H9 (cell line): ENCODE data around the gene INSRR. TPM values are rescaled to one million over a fixed set of nuclear protein-coding genes. Genes with fewer than 3 reads are reported as not detected.

Source experiments
- DNase-seq: peaks from one replicate; pipeline ENCODE4 v3.0.0-alpha.2; 2017
- H2AFZ ChIP-seq: one replicate; pipeline ENCODE4 v1.6.1; 2013; ENCODE audit warnings: mild to moderate bottlenecking, low read length, control low read depth, moderate library complexity
- H2AK5ac ChIP-seq: 2 replicates; pipeline ENCODE4 v1.6.1; 2013; ENCODE audit warnings: low read length, control low read depth, mixed read lengths; ENCODE audit not compliant: insufficient read length
- H2BK120ac ChIP-seq: one replicate; pipeline ENCODE4 v1.6.1; 2013; ENCODE audit warnings: low read depth, mild to moderate bottlenecking, low read length, control low read depth, inconsistent platforms; ENCODE audit not compliant: poor library complexity, severe bottlenecking
- H2BK12ac ChIP-seq: 2 replicates; pipeline ENCODE4 v1.6.1; 2013; ENCODE audit warnings: low read length, control low read depth, mixed read lengths, low read depth; ENCODE audit not compliant: insufficient read length
- H2BK15ac ChIP-seq: 2 replicates; pipeline ENCODE4 v1.6.1; 2013; ENCODE audit warnings: low read depth, low read length, control low read depth
- H2BK20ac ChIP-seq: one replicate; pipeline ENCODE4 v1.6.1; 2013; ENCODE audit warnings: low read depth, mild to moderate bottlenecking, low read length, control low read depth, inconsistent platforms; ENCODE audit not compliant: poor library complexity, severe bottlenecking
- H2BK5ac ChIP-seq: 2 replicates; pipeline ENCODE4 v1.6.1; 2013; ENCODE audit warnings: low read length, control low read depth, mixed read lengths; ENCODE audit not compliant: insufficient read length
- H3K14ac ChIP-seq: 2 replicates; pipeline ENCODE4 v1.6.1; 2013; ENCODE audit warnings: low read length, control low read depth; ENCODE audit not compliant: insufficient read depth
- H3K18ac ChIP-seq: 2 replicates; pipeline ENCODE4 v1.6.1; 2013; ENCODE audit warnings: low read depth, mild to moderate bottlenecking, mixed read lengths, low read length, control low read depth; ENCODE audit not compliant: insufficient read length
- H3K23ac ChIP-seq: 2 replicates; pipeline ENCODE4 v1.6.1; 2013; ENCODE audit warnings: low read length, control low read depth, mixed read lengths, low read depth; ENCODE audit not compliant: insufficient read length
- H3K23me2 ChIP-seq: 2 replicates; pipeline ENCODE4 v1.6.1; 2013; ENCODE audit warnings: low read depth, mild to moderate bottlenecking, mixed read lengths, low read length, control low read depth; ENCODE audit not compliant: insufficient read length, poor library complexity, severe bottlenecking
- H3K27ac ChIP-seq: 2 replicates; pipeline ENCODE4 v1.5.1; 2013; ENCODE audit warnings: low read length, control low read depth, mixed read lengths, low read depth; ENCODE audit not compliant: insufficient read length
- H3K27me3 ChIP-seq: 2 replicates; pipeline ENCODE4 v1.6.1; 2013; ENCODE audit warnings: low read length, control low read depth, inconsistent platforms; ENCODE audit not compliant: insufficient read depth
- H3K4ac ChIP-seq: 2 replicates; pipeline ENCODE4 v1.6.1; 2013; ENCODE audit warnings: low read depth, mild to moderate bottlenecking, control low read depth, inconsistent platforms, low read length, moderate library complexity
- H3K4me1 ChIP-seq: 2 replicates; pipeline ENCODE4 v1.6.1; 2013; ENCODE audit warnings: low read length, control low read depth, inconsistent platforms; ENCODE audit not compliant: insufficient read depth
- H3K4me2 ChIP-seq: 2 replicates; pipeline ENCODE4 v1.6.1; 2013; ENCODE audit warnings: low read length, control low read depth, mixed read lengths; ENCODE audit not compliant: insufficient read length, insufficient read depth
- H3K56ac ChIP-seq: 2 replicates; pipeline ENCODE4 v1.6.1; 2013; ENCODE audit warnings: low read depth, mild to moderate bottlenecking, mixed read lengths, low read length, control low read depth; ENCODE audit not compliant: insufficient read length
- H3K79me1 ChIP-seq: 2 replicates; pipeline ENCODE4 v1.6.1; 2013; ENCODE audit warnings: low read depth, mild to moderate bottlenecking, moderate library complexity, low read length, control low read depth, inconsistent platforms; ENCODE audit not compliant: insufficient read depth, poor library complexity, severe bottlenecking
- H3K79me2 ChIP-seq: 2 replicates; pipeline ENCODE4 v1.6.1; 2013; ENCODE audit warnings: low read length, control low read depth, inconsistent platforms; ENCODE audit not compliant: insufficient read depth
- H3K9ac ChIP-seq: 2 replicates; pipeline ENCODE4 v1.6.1; 2013; ENCODE audit warnings: low read length, control low read depth, mixed read lengths; ENCODE audit not compliant: insufficient read length; ENCODE audit errors: extremely low read depth
- H3K9me3 ChIP-seq: one replicate; pipeline ENCODE4 v1.6.1; 2013; ENCODE audit warnings: low read depth, low read length, inconsistent platforms; ENCODE audit not compliant: control insufficient read depth
- H3T11ph ChIP-seq: one replicate; pipeline ENCODE4 v1.6.1; 2013; ENCODE audit warnings: mild to moderate bottlenecking, low read length, control low read depth, inconsistent platforms
- H4K20me1 ChIP-seq: one replicate; pipeline ENCODE4 v1.6.1; 2013; ENCODE audit not compliant: control insufficient read depth, insufficient read length, insufficient read depth
- H4K5ac ChIP-seq: 2 replicates; pipeline ENCODE4 v1.6.1; 2013; ENCODE audit warnings: low read depth, mild to moderate bottlenecking, mixed read lengths, low read length, control low read depth; ENCODE audit not compliant: insufficient read length
- H4K8ac ChIP-seq: replicated peaks from 2 replicates; pipeline ENCODE4 v1.6.1; 2013; ENCODE audit warnings: low read length, control low read depth, mixed read lengths, low read depth; ENCODE audit not compliant: insufficient read length
- H4K91ac ChIP-seq: 2 replicates; pipeline ENCODE4 v1.6.1; 2013; ENCODE audit warnings: low read depth, mild to moderate bottlenecking, moderate library complexity, mixed read lengths, low read length, control low read depth; ENCODE audit not compliant: insufficient read length
- H3K27ac Mint-ChIP-seq, 3 experiments: 2 replicates in 2 of 3; 3 replicates in 1 of 3; pipeline ENCODE4 v1.8.0; 2020 to 2021; ENCODE audit warnings: mixed read lengths in 3 of 3, mild to moderate bottlenecking in 1 of 3, moderate library complexity in 1 of 3
- H3K27me3 Mint-ChIP-seq: 2 replicates; pipeline ENCODE4 v1.8.0; 2021; ENCODE audit warnings: low read depth, mild to moderate bottlenecking, moderate library complexity, mixed read lengths
- H3K36me3 Mint-ChIP-seq, 3 experiments: 2 replicates in 2 of 3; 3 replicates in 1 of 3; pipeline ENCODE4 v1.8.0; 2020 to 2021; ENCODE audit warnings: low read depth in 3 of 3, mixed read lengths in 3 of 3; ENCODE audit not compliant: insufficient read depth in 1 of 3
- H3K4me1 Mint-ChIP-seq, 2 experiments: 2 replicates each; pipeline ENCODE4 v1.8.0; 2020; ENCODE audit warnings: mixed read lengths in 2 of 2
- H3K4me3 Mint-ChIP-seq, 2 experiments: 2 replicates in 1 of 2; 3 replicates in 1 of 2; pipeline ENCODE4 v1.8.0; 2020 to 2021; ENCODE audit warnings: mild to moderate bottlenecking in 2 of 2, mixed read lengths in 2 of 2, moderate library complexity in 1 of 2
- H3K9me3 Mint-ChIP-seq, 2 experiments: 2 replicates in 1 of 2; 3 replicates in 1 of 2; pipeline ENCODE4 v1.8.0; 2020; ENCODE audit warnings: mild to moderate bottlenecking in 2 of 2, mixed read lengths in 2 of 2, moderate library complexity in 1 of 2
- WGBS: extraction: QIAGEN DNeasy Blood & Tissue Kit; methylation state at CpG from one replicate; pipeline ENCODE4 v1.1.7; 2013; ENCODE audit warnings: missing lambda C conversion rate, low lambda C conversion rate, mixed read lengths; ENCODE audit not compliant: insufficient read length; ENCODE audit errors: extremely low coverage; 5-methylcytosine and 5-hydroxymethylcytosine counted together
- total RNA-seq: library from RNA; stranded (reverse); gene quantifications from 2 replicates; pipeline ENCODE4 v1.2.1, GENCODE V29; 2021
- TF ChIP-seq, protein P1 (sequence below): fragments of 200-600 bp; sonication (generic); conservative IDR thresholded peaks from 3 replicates; pipeline ENCODE4 v1.8.0; 2021; ENCODE audit warnings: antibody characterized with exemption, mild to moderate bottlenecking

Gene INSRR
- total RNA-seq, 1 experiment from 2014 or later = not detected

DNA sequence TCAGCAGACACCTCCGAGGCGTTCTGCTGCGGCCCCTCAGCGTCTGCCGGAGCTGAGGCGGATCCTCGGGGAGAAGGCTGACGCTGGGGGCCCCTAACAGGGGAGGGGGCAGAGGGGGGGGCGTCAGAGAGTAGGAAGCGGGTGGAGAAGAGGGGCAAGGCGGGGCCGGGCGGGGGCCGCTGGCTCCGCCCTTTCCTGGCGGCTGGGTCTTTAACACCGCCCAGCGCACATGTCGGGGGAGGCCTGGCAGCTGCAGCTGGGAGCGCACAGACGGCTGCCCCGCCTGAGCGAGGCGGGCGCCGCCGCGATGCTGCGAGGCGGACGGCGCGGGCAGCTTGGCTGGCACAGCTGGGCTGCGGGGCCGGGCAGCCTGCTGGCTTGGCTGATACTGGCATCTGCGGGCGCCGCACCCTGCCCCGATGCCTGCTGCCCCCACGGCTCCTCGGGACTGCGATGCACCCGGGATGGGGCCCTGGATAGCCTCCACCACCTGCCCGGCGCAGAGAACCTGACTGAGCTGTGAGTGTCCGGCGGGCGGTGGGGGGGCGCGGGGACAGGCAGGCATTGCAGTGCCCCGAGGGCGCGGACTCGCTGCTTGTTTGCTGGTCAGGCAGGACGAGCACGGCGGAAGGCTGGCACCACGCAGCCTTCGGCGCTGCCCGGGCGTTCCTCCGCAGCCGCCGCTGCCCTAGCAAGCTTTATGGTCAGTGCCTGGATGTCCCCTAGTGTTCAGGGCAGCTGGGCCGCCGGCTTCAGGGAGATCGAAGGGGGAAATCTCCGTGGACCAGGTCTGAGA lies 1.9 kb upstream of the INSRR start, which contains the start of gene NTRK1:
NTRK1 (plus strand) TSS at position 238 of the 796 bp plus-strand sequence; CDS start at position 308, 70 bp downstream.
- Mint-ChIP-seq H3K27me3 (peaks cover 98% of the 10 kb centered on the region), H3K4me3 (peak within 1 kb of the TSS; percentile 64 to 90), H3K36me3 (no peaks in the 10 kb centered on the region), H3K27ac (peak within 1 kb of the TSS in 1 of 3 experiments; percentile 21; a peak in 1 of 7 replicates), H3K9me3 (no peaks in the 10 kb centered on the region; a peak in 1 of 5 replicates), H3K4me1 (peaks cover 6 to 40% of the 10 kb centered on the region in 2 experiments)
- no CpG with 5 or more reads among the region's 69 CpGs for WGBS
- Histone ChIP-seq H4K91ac (no peak within 1 kb of the TSS), H3T11ph (no peak within 1 kb of the TSS), H4K20me1 (no peaks in the 10 kb centered on the region), H3K4me1 (no peaks in the 10 kb centered on the region), H3K23me2 (peaks cover 13% of the 10 kb centered on the region), H3K18ac (no peak within 1 kb of the TSS), H3K27ac (no peak within 1 kb of the TSS), H3K14ac (no peak within 1 kb of the TSS; the same call in 1 of the 2 replicates), H2BK120ac (no peak within 1 kb of the TSS), H3K23ac (no peak within 1 kb of the TSS), H2BK20ac (no peak within 1 kb of the TSS), H2AFZ (no peak within 1 kb of the TSS), H3K79me2 (no peaks in the 10 kb centered on the region), H2AK5ac (no peak within 1 kb of the TSS), H3K9me3 (no peaks in the 10 kb centered on the region), H3K4me2 (peak within 1 kb of the TSS; percentile 94), H2BK15ac (no peak within 1 kb of the TSS), H3K79me1 (no peaks in the 10 kb centered on the region), H2BK5ac (no peak within 1 kb of the TSS), H2BK12ac (no peak within 1 kb of the TSS), H3K56ac (no peak within 1 kb of the TSS), H3K4ac (no peak within 1 kb of the TSS), H4K5ac (no peak within 1 kb of the TSS), H3K27me3 (peaks cover 77% of the 10 kb centered on the region), H4K8ac (no peak within 1 kb of the TSS), H3K9ac (no peak within 1 kb of the TSS)
- DNase-seq = peak; percentile 77
- TF ChIP-seq, protein P1, sequence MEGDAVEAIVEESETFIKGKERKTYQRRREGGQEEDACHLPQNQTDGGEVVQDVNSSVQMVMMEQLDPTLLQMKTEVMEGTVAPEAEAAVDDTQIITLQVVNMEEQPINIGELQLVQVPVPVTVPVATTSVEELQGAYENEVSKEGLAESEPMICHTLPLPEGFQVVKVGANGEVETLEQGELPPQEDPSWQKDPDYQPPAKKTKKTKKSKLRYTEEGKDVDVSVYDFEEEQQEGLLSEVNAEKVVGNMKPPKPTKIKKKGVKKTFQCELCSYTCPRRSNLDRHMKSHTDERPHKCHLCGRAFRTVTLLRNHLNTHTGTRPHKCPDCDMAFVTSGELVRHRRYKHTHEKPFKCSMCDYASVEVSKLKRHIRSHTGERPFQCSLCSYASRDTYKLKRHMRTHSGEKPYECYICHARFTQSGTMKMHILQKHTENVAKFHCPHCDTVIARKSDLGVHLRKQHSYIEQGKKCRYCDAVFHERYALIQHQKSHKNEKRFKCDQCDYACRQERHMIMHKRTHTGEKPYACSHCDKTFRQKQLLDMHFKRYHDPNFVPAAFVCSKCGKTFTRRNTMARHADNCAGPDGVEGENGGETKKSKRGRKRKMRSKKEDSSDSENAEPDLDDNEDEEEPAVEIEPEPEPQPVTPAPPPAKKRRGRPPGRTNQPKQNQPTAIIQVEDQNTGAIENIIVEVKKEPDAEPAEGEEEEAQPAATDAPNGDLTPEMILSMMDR = no peak
